ENCODE data around the gene LIPE.

GRCh38 chr19:42426643-42427042 lies 545 bp downstream of the LIPE start:
- TF ChIP-seq CTCF (IDR thresholded peaks at IDR 0.05) (no peak), POLR2AphosphoS5 (IDR thresholded peaks at IDR 0.05) (no peak)
